H1 (cell line): Measurements from ENCODE around the gene LRRC3C. TPM values are rescaled to one million over a fixed set of nuclear protein-coding genes. Genes with fewer than 3 reads are reported as not detected.

Experiments used
- CBX5 ChIP-seq: fragments of 300-800, 300-1000 bp; sonication (generic); IDR thresholded peaks from 2 replicates; pipeline ENCODE4 v1.7.1; 2016; ENCODE audit warnings: antibody characterized with exemption, low read length, low read depth
- POLR2A ChIP-seq, 2 experiments: IDR thresholded peaks; 1 replicate in 1 of 2; 2 replicates in 1 of 2; pipeline ENCODE4 v1.6.1; 2011; ENCODE audit warnings: low read depth in 2 of 2, low read length in 2 of 2, mild to moderate bottlenecking in 2 of 2; ENCODE audit errors: control extremely low read depth in 1 of 2
- SAP30 ChIP-seq: fragments of 300-600 bp; sonication (generic); IDR thresholded peaks from 2 replicates; pipeline ENCODE4 v1.7.1; 2012; ENCODE audit warnings: low read length, moderate library complexity, mild to moderate bottlenecking, inconsistent platforms; ENCODE audit not compliant: insufficient read depth, insufficient replicate concordance
- SRF ChIP-seq: IDR thresholded peaks from 2 replicates; pipeline ENCODE4 v1.6.1; 2011; ENCODE audit warnings: mild to moderate bottlenecking, low read depth, low read length, moderate library complexity
- polyA plus RNA-seq, 7 experiments: library from polyadenylated mRNA; depleted of rRNA in 3 of 7; stranded (reverse) in 5 of 7; unstranded in 2 of 7; fragments of >200 nt in 5 of 7; fragments of 200-250 nt in 2 of 7; gene quantifications; 1 replicate in 5 of 7; 2 replicates in 1 of 7; 4 replicates in 1 of 7; pipeline versions ENCODE4 v1.2.1 to v1.2.3, GENCODE V29; 2011 to 2013; ENCODE audit warnings: missing spikeins in 2 of 7, mixed read lengths in 2 of 7
- total RNA-seq: library from RNA; stranded (reverse); fragmentation: NEBNext Ultra II Directional; extraction: Animal tissue kit (Norgen Biotek cat#: 25700); gene quantifications from 2 replicates; pipeline ENCODE4 v1.2.1, GENCODE V29; 2021

Gene LRRC3C
- total and polyA plus RNA-seq, 2 of the 8 experiments (the other 6 are each of a cell fraction or from before 2014, with no cell fraction given), result not detected

DNA sequence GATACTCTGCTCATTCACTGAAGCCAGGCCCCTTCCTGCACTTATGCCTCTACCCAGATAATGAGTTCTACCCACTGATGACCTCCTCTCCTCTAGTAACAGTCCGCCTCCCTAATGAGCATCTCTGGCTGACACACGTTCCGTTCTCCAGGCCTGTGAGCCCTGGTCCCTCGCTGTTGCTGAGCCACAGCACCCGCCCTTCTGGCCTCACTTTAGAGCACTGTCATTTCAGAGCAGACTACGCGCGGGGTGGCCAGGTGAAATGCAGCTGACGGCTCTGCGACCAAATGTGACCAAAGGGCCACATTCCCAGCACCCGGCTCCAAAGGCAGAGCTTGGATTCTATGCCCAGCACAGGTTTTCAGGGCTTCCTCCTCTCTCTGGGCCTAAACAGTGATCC lies 66.9 kb downstream of the LRRC3C start (continued):
- no peak for TF ChIP-seq CBX5
- TF ChIP-seq SAP30, result no peak
- no peak for TF ChIP-seq POLR2A (IDR thresholded peaks at IDR 0.05; ENCODE audit: control extremely low read depth in 1 of 2, low read depth in 2 of 2, low read length in 2 of 2)
- TF ChIP-seq SRF, result no peak

Other genes starting within 250 kb of the LRRC3C start
- 18.5 and 21.0 TPM in 2 replicates for gene PGAP3, start 239.7 kb upstream of the LRRC3C start, total RNA-seq
- 30.7 and 32.2 TPM in 2 replicates for gene PGAP3, start 239.7 kb upstream of the LRRC3C start, polyA plus RNA-seq (2011; rRNA removed)
- 394 and 403 TPM in 2 replicates for gene ERBB2, start 227.7 kb upstream of the LRRC3C start, total RNA-seq
- 183 and 278 TPM in 2 replicates for gene ERBB2, start 227.7 kb upstream of the LRRC3C start, polyA plus RNA-seq (2011; rRNA removed)
- 29.6 and 30.0 TPM in 2 replicates for gene MIEN1, start 197.2 kb upstream of the LRRC3C start, total RNA-seq
- gene MIEN1, start 197.2 kb upstream of the LRRC3C start, polyA plus RNA-seq (2011; rRNA removed), result 54.9 and 57.9 TPM in 2 replicates
- gene GRB7, start 189.8 kb upstream of the LRRC3C start, total RNA-seq, result 30.9 and 32.2 TPM in 2 replicates
- 41.5 and 61.7 TPM in 2 replicates for gene GRB7, start 189.8 kb upstream of the LRRC3C start, polyA plus RNA-seq (2011; rRNA removed)
- 0.52 and 0.56 TPM in 2 replicates for gene IKZF3, start 63.4 kb upstream of the LRRC3C start, total RNA-seq
- 0.23 and 0.31 TPM in 2 replicates for gene IKZF3, start 63.4 kb upstream of the LRRC3C start, polyA plus RNA-seq (2011; rRNA removed)
- not detected in 2 replicates for gene ZPBP2, start 59.5 kb upstream of the LRRC3C start, total RNA-seq
- not detected in 2 replicates for gene ZPBP2, start 59.5 kb upstream of the LRRC3C start, polyA plus RNA-seq (2011; rRNA removed)
- 10.3 and 11.8 TPM in 2 replicates for gene GSDMB, start 9.1 kb upstream of the LRRC3C start, total RNA-seq
- 9.7 and 9.8 TPM in 2 replicates for gene GSDMB, start 9.1 kb upstream of the LRRC3C start, polyA plus RNA-seq (2011; rRNA removed)
- 50.4 and 54.6 TPM in 2 replicates for gene ORMDL3, start 131 bp upstream of the LRRC3C start, total RNA-seq
- 108 and 168 TPM in 2 replicates for gene ORMDL3, start 131 bp upstream of the LRRC3C start, polyA plus RNA-seq (2011; rRNA removed)
- not detected in 2 replicates for gene GSDMA, start 35.3 kb downstream of the LRRC3C start, total RNA-seq
- gene GSDMA, start 35.3 kb downstream of the LRRC3C start, polyA plus RNA-seq (2011; rRNA removed), result 0.03 and 0.05 TPM in 2 replicates
- 198 TPM in 2 replicates for gene PSMD3, start 53.1 kb downstream of the LRRC3C start, total RNA-seq
- gene PSMD3, start 53.1 kb downstream of the LRRC3C start, polyA plus RNA-seq (2011; rRNA removed), result 151 and 182 TPM in 2 replicates
- gene CSF3, start 87.7 kb downstream of the LRRC3C start, total RNA-seq, result not detected in 2 replicates
- 0.03 TPM in 1 of 2 replicates, not detected in the other for gene CSF3, start 87.7 kb downstream of the LRRC3C start, polyA plus RNA-seq (2011; rRNA removed)
- gene MED24, start 126.7 kb downstream of the LRRC3C start, total RNA-seq, result 81.7 and 90.6 TPM in 2 replicates
- 92.7 and 120 TPM in 2 replicates for gene MED24, start 126.7 kb downstream of the LRRC3C start, polyA plus RNA-seq (2011; rRNA removed)
- 10.2 and 11.8 TPM in 2 replicates for gene THRA, start 135.2 kb downstream of the LRRC3C start, total RNA-seq
- 6.4 and 8.2 TPM in 2 replicates for gene THRA, start 135.2 kb downstream of the LRRC3C start, polyA plus RNA-seq (2011; rRNA removed)
- 4.3 and 4.6 TPM in 2 replicates for gene NR1D1, start 172.9 kb downstream of the LRRC3C start, total RNA-seq
- 1.5 and 3.4 TPM in 2 replicates for gene NR1D1, start 172.9 kb downstream of the LRRC3C start, polyA plus RNA-seq (2011; rRNA removed)
- 66.5 and 69.2 TPM in 2 replicates for gene MSL1, start 194.2 kb downstream of the LRRC3C start, total RNA-seq
- gene MSL1, start 194.2 kb downstream of the LRRC3C start, polyA plus RNA-seq (2011; rRNA removed), result 18.2 and 24.1 TPM in 2 replicates
- 114 and 116 TPM in 2 replicates for gene CASC3, start 212.8 kb downstream of the LRRC3C start, total RNA-seq
- gene CASC3, start 212.8 kb downstream of the LRRC3C start, polyA plus RNA-seq (2011; rRNA removed), result 80.2 and 85.7 TPM in 2 replicates
- 18.1 and 20.2 TPM in 2 replicates for gene RAPGEFL1, start 249.7 kb downstream of the LRRC3C start, total RNA-seq
- 20.0 and 25.0 TPM in 2 replicates for gene RAPGEFL1, start 249.7 kb downstream of the LRRC3C start, polyA plus RNA-seq (2011; rRNA removed)